HEK293 (cell line): ENCODE measurements around the gene ZNF687.
A peak's percentile ranks its signal among the peaks of the same experiment; 100 is the strongest.

Experiments used
- CTCF ChIA-PET: fragments of 350-600 bp; formaldehyde crosslinking; extraction: SDS; loops from one replicate; lab custom pipeline; 2021; ENCODE audit warnings: antibody characterized with exemption; lab: Yijun Ruan, JAX
- POLR2A ChIA-PET: fragments of 300-600 bp; formaldehyde crosslinking; extraction: SDS; loops from one replicate; lab custom pipeline; 2020; ENCODE audit warnings: antibody characterized with exemption, inconsistent platforms; lab: Yijun Ruan, JAX
- H3K27ac ChIP-seq: fragments of 200-500 bp; sonication (Bioruptor generic); 2 replicates; pipeline ENCODE4 v1.5.1; 2014; ENCODE audit warnings: low read depth, low read length, control low read depth, inconsistent platforms; ENCODE audit errors: extremely low read depth
- H3K36me3 ChIP-seq, 2 experiments: fragments of 200-500 bp in 1 of 2; sonication (Bioruptor generic) in 1 of 2; 1 replicate in 1 of 2; 2 replicates in 1 of 2; pipeline ENCODE4 v1.5.1; 2014 to 2017; ENCODE audit warnings: inconsistent platforms in 2 of 2, low read length in 2 of 2; ENCODE audit not compliant: control insufficient read depth in 2 of 2, insufficient read depth in 1 of 2
- H3K4me1 ChIP-seq: fragments of 200-500 bp; sonication (Bioruptor generic); 2 replicates; pipeline ENCODE4 v1.5.1; 2014; ENCODE audit warnings: mild to moderate bottlenecking, low read length, inconsistent platforms; ENCODE audit not compliant: control insufficient read depth, insufficient read depth
- H3K4me3 ChIP-seq: 2 replicates; pipeline ENCODE4 v1.5.1; 2011; ENCODE audit warnings: low read depth, mild to moderate bottlenecking, control low read depth, low read length, moderate library complexity
- H3K9me3 ChIP-seq: fragments of 200-500 bp; sonication (Bioruptor generic); 2 replicates; pipeline ENCODE4 v1.5.1; 2014; ENCODE audit warnings: low read depth, low read length, inconsistent platforms; ENCODE audit not compliant: control insufficient read depth, insufficient read depth
- PRDM1 ChIP-seq: fragments of 450-650 bp; formaldehyde crosslinking; IDR thresholded peaks from 2 replicates; pipeline ENCODE4; 2016; ENCODE audit warnings: missing biosample characterization, missing genetic modification characterization
- SCRT2 ChIP-seq: fragments of 450-650 bp; formaldehyde crosslinking; IDR thresholded peaks from 2 replicates; pipeline ENCODE4 v1.5.1; 2016; ENCODE audit warnings: missing biosample characterization, missing genetic modification characterization
- SP7 ChIP-seq: fragments of 450-650 bp; formaldehyde crosslinking; IDR thresholded peaks from 2 replicates; pipeline ENCODE4 v1.5.1; 2016; ENCODE audit warnings: missing biosample characterization, missing genetic modification characterization
- ZBTB21 ChIP-seq: fragments of 450-650 bp; formaldehyde crosslinking; IDR thresholded peaks from 2 replicates; pipeline ENCODE4 v1.5.1; 2017; ENCODE audit warnings: missing biosample characterization, missing genetic modification characterization
- ZFP37 ChIP-seq: fragments of 450-650 bp; formaldehyde crosslinking; IDR thresholded peaks from 2 replicates; pipeline ENCODE4 v1.5.1; 2016; ENCODE audit warnings: missing biosample characterization, missing genetic modification characterization
- ZNF10 ChIP-seq: fragments of 450-650 bp; formaldehyde crosslinking; IDR thresholded peaks from 2 replicates; pipeline ENCODE4 v1.5.1; 2017; ENCODE audit warnings: missing biosample characterization, missing genetic modification characterization
- ZNF114 ChIP-seq: fragments of 450-650 bp; formaldehyde crosslinking; IDR thresholded peaks from 2 replicates; pipeline ENCODE4 v1.5.0; 2017; ENCODE audit warnings: missing biosample characterization, missing genetic modification characterization
- ZNF133 ChIP-seq: fragments of 450-650 bp; formaldehyde crosslinking; IDR thresholded peaks from 2 replicates; pipeline ENCODE4 v1.5.1; 2016; ENCODE audit warnings: missing biosample characterization, missing genetic modification characterization
- ZNF184 ChIP-seq: fragments of 450-650 bp; IDR thresholded peaks from 2 replicates; pipeline ENCODE4 v1.5.1; 2018; ENCODE audit warnings: missing biosample characterization, mild to moderate bottlenecking, missing genetic modification characterization
- ZNF2 ChIP-seq: fragments of 450-650 bp; formaldehyde crosslinking; IDR thresholded peaks from 2 replicates; pipeline ENCODE4 v1.5.1; 2016; ENCODE audit warnings: missing biosample characterization, missing genetic modification characterization
- ZNF24 ChIP-seq: fragments of 450-650 bp; formaldehyde crosslinking; IDR thresholded peaks from 2 replicates; pipeline ENCODE4 v1.5.1; 2016; ENCODE audit warnings: missing biosample characterization, missing genetic modification characterization
- ZNF248 ChIP-seq: fragments of 450-650 bp; formaldehyde crosslinking; IDR thresholded peaks from 2 replicates; pipeline ENCODE4 v1.5.1; 2017; ENCODE audit warnings: missing biosample characterization, missing genetic modification characterization
- ZNF366 ChIP-seq: fragments of 450-650 bp; formaldehyde crosslinking; conservative IDR thresholded peaks from 2 replicates; pipeline ENCODE4 v1.5.1; 2016; ENCODE audit warnings: missing biosample characterization, missing genetic modification characterization
- ZNF501 ChIP-seq: fragments of 450-650 bp; formaldehyde crosslinking; IDR thresholded peaks from 2 replicates; pipeline ENCODE4 v1.5.1; 2016; ENCODE audit warnings: missing biosample characterization, missing genetic modification characterization
- ZNF600 ChIP-seq: fragments of 450-650 bp; formaldehyde crosslinking; IDR thresholded peaks from 2 replicates; pipeline ENCODE4 v1.5.1; 2016; ENCODE audit warnings: missing biosample characterization, missing genetic modification characterization
- ZNF624 ChIP-seq: fragments of 450-650 bp; formaldehyde crosslinking; IDR thresholded peaks from 2 replicates; pipeline ENCODE4 v1.5.1; 2017; ENCODE audit warnings: missing biosample characterization, missing genetic modification characterization
- ZNF629 ChIP-seq: fragments of 450-650 bp; formaldehyde crosslinking; IDR thresholded peaks from 2 replicates; pipeline ENCODE4 v1.5.1; 2017; ENCODE audit warnings: missing biosample characterization, missing genetic modification characterization
- ZNF654 ChIP-seq: fragments of 450-650 bp; formaldehyde crosslinking; IDR thresholded peaks from 2 replicates; pipeline ENCODE4 v1.5.1; 2016; ENCODE audit warnings: low read depth, missing biosample characterization, missing genetic modification characterization
- ZNF664 ChIP-seq: fragments of 450-650 bp; formaldehyde crosslinking; IDR thresholded peaks from 2 replicates; pipeline ENCODE4 v1.5.1; 2016; ENCODE audit warnings: missing biosample characterization, missing genetic modification characterization
- ZNF830 ChIP-seq: fragments of 450-650 bp; IDR thresholded peaks from 2 replicates; pipeline ENCODE4 v1.5.0; 2018; ENCODE audit warnings: missing biosample characterization, missing genetic modification characterization, low read depth, mild to moderate bottlenecking, moderate library complexity
- TF ChIP-seq, protein P1 (sequence below): fragments of 450-650 bp; formaldehyde crosslinking; IDR thresholded peaks from 2 replicates; pipeline ENCODE4 v1.5.1; 2016; ENCODE audit warnings: missing biosample characterization, missing genetic modification characterization
- TF ChIP-seq, protein P2 (sequence below): fragments of 450-650 bp; formaldehyde crosslinking; IDR thresholded peaks from 2 replicates; pipeline ENCODE4 v1.5.1; 2016; ENCODE audit warnings: missing biosample characterization, missing genetic modification characterization
- TF ChIP-seq, protein P3 (sequence below): fragments of 450-650 bp; formaldehyde crosslinking; conservative IDR thresholded peaks from 2 replicates; pipeline ENCODE4 v1.5.1; 2016; ENCODE audit warnings: low read depth, missing biosample characterization, missing genetic modification characterization

Gene ZNF687

DNA sequence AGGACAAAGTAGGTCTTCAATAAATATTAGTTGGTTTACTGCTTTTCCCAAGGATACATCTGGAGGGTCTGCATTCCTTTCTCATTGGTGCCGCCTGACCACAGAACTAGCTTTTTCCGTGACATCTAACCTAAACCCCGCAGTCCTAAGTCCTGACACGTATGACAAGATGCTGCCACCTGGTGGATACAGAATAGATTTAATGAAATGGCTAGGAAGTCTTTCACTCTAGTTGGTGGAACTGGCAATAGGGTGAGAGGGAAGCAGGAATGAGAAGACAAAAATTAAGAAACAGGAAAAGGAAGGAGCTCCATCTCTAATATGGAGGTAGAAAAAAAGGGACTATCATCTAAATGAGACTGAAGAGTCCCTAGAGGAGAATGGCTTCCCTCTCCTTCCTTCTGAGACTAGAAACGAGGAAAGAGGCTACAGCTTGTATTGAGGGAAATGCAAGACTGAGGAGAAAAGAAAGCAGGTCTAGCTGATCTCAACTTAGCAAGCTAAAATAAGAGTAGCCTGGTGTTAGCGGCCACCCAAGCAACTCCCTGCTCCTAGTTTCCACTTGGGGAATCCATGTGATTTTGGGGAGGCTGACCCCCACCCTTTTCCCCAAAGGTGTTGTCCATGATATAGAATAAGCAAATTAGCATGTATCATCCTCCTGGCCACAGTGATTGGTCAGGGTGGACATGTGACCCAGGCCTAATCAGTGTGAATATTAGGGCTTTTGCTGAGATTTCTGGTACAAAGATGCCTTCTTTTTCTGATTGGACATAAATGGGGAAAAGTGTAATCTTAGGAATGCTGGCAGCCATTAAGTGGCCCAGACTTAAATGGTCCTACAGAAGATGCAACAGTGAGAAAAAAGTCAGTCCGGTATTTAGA, 59.0 kb downstream of the ZNF687 start:
- TF ChIP-seq ZNF501 (tag by site-specific recombination) (peak; percentile 36; the same call in 1 of the 2 replicates), ZNF133 (tag by site-specific recombination) (no peak), ZNF366 (peak; percentile 66), ZNF624 (tag by site-specific recombination) (no peak), SP7 (tag by site-specific recombination) (peak; percentile 27; the same call in 1 of the 2 replicates), ZFP37 (tag by site-specific recombination) (no peak), SCRT2 (tag by site-specific recombination) (no peak), ZBTB21 (tag by site-specific recombination) (0 out of 2 replicates have a peak, but pooled peaks have one; percentile 9), ZNF248 (tag by site-specific recombination) (no peak), ZNF600 (peak; percentile 43; the same call in 1 of the 2 replicates), ZNF830 (tag by site-specific recombination) (no peak), ZNF24 (tag by site-specific recombination) (no peak), ZNF184 (tag by site-specific recombination) (no peak), ZNF654 (tag by site-specific recombination) (peak; percentile 87), ZNF10 (0 out of 2 replicates have a peak, but pooled peaks have one; percentile 11), PRDM1 (tag by site-specific recombination) (peak; percentile 80; the same call in 1 of the 2 replicates), ZNF629 (tag by site-specific recombination) (peak; percentile 52; the same call in 1 of the 2 replicates), ZNF2 (tag by site-specific recombination) (0 out of 2 replicates have a peak, but pooled peaks have one; percentile 60), ZNF664 (tag by site-specific recombination) (peak; percentile 83; the same call in 1 of the 2 replicates), ZNF114 (tag by site-specific recombination) (no peak)
- TF ChIP-seq, protein P1, sequence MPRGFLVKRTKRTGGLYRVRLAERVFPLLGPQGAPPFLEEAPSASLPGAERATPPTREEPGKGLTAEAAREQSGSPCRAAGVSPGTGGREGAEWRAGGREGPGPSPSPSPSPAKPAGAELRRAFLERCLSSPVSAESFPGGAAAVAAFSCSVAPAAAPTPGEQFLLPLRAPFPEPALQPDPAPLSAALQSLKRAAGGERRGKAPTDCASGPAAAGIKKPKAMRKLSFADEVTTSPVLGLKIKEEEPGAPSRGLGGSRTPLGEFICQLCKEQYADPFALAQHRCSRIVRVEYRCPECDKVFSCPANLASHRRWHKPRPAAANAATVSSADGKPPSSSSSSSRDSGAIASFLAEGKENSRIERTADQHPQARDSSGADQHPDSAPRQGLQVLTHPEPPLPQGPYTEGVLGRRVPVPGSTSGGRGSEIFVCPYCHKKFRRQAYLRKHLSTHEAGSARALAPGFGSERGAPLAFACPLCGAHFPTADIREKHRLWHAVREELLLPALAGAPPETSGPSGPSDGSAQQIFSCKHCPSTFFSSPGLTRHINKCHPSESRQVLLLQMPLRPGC, result no peak
- TF ChIP-seq, protein P2, sequence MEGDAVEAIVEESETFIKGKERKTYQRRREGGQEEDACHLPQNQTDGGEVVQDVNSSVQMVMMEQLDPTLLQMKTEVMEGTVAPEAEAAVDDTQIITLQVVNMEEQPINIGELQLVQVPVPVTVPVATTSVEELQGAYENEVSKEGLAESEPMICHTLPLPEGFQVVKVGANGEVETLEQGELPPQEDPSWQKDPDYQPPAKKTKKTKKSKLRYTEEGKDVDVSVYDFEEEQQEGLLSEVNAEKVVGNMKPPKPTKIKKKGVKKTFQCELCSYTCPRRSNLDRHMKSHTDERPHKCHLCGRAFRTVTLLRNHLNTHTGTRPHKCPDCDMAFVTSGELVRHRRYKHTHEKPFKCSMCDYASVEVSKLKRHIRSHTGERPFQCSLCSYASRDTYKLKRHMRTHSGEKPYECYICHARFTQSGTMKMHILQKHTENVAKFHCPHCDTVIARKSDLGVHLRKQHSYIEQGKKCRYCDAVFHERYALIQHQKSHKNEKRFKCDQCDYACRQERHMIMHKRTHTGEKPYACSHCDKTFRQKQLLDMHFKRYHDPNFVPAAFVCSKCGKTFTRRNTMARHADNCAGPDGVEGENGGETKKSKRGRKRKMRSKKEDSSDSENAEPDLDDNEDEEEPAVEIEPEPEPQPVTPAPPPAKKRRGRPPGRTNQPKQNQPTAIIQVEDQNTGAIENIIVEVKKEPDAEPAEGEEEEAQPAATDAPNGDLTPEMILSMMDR (tag by site-specific recombination), result peak; percentile 65
- TF ChIP-seq, protein P3, sequence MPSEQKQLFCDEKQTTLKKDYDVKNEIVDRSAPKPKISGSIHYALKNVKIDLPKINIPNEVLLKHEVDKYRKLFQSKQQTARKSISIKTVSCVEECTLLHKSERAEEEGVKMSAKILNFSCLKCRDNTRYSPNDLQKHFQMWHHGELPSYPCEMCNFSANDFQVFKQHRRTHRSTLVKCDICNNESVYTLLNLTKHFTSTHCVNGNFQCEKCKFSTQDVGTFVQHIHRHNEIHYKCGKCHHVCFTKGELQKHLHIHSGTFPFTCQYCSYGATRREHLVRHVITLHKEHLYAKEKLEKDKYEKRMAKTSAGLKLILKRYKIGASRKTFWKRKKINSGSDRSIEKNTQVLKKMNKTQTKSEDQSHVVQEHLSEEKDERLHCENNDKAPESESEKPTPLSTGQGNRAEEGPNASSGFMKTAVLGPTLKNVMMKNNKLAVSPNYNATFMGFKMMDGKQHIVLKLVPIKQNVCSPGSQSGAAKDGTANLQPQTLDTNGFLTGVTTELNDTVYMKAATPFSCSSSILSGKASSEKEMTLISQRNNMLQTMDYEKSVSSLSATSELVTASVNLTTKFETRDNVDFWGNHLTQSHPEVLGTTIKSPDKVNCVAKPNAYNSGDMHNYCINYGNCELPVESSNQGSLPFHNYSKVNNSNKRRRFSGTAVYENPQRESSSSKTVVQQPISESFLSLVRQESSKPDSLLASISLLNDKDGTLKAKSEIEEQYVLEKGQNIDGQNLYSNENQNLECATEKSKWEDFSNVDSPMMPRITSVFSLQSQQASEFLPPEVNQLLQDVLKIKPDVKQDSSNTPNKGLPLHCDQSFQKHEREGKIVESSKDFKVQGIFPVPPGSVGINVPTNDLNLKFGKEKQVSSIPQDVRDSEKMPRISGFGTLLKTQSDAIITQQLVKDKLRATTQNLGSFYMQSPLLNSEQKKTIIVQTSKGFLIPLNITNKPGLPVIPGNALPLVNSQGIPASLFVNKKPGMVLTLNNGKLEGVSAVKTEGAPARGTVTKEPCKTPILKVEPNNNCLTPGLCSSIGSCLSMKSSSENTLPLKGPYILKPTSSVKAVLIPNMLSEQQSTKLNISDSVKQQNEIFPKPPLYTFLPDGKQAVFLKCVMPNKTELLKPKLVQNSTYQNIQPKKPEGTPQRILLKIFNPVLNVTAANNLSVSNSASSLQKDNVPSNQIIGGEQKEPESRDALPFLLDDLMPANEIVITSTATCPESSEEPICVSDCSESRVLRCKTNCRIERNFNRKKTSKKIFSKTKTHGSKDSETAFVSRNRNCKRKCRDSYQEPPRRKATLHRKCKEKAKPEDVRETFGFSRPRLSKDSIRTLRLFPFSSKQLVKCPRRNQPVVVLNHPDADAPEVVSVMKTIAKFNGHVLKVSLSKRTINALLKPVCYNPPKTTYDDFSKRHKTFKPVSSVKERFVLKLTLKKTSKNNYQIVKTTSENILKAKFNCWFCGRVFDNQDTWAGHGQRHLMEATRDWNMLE, result 0 out of 2 replicates have a peak, but pooled peaks have one; percentile 21
- TF ChIP-seq, all 188 proteins: peak for 13
- POLR2A ChIA-PET, result interaction anchor here (0.7 to 3.1 kb wide), 10 partner anchors 14 to 151 kb away, joined by 3 to 23 read pairs (median 5); partner anchors contain the start of genes PI4KB, PSMD4, VPS72 and ZNF687
- H3K27ac ChIP-seq, result no peak overlapping the region
- no peak overlapping the region for H3K4me3 ChIP-seq
- H3K4me1 ChIP-seq, result no peaks in the 10 kb centered on the region
- H3K36me3 ChIP-seq, result peaks cover 3 to 41% of the 10 kb centered on the region in 2 experiments; a peak in 2 of 3 replicates
- CTCF ChIA-PET, result interaction anchor here (0.5 to 6.2 kb wide), 58 partner anchors 10 to 712 kb away, joined by 3 to 190 read pairs (median 4); partner anchors contain the start of genes MLLT11, MRPL9, PI4KB and POGZ
- H3K9me3 ChIP-seq, result no peaks in the 10 kb centered on the region
